Left lung (tissue), 10 donors: Measurements from ENCODE around the gene ZNF780B. TPM values are rescaled to one million over a fixed set of nuclear protein-coding genes. Genes with fewer than 3 reads are reported as not detected.
"Not testable (repeated sequence)": the region's sequence is repeated elsewhere in the genome, so short reads cannot be mapped to it uniquely, and the experiment has no call there.

Source experiments
- ATAC-seq: fragments of 200-7000 bp; cut with Tn5 transposase; one replicate; pipeline ENCODE4 v1.9.1; 2020; ENCODE audit warnings: moderate library complexity
- DNase-seq, 4 donors: peaks; one replicate each; pipeline ENCODE4 v3.0.0-alpha.2; 2013 to 2020
- H3K27ac ChIP-seq, 2 donors: fragments of 200-600 bp; sonication (generic) in 1 of 2; one replicate each; pipeline versions ENCODE4 v1.5.0 to v1.8.0; 2020 to 2021
- H3K27me3 ChIP-seq, 2 donors: fragments of 200-600 bp; sonication (generic) in 1 of 2; one replicate each; pipeline versions ENCODE4 v1.5.0 to v1.8.0; 2020 to 2021
- H3K36me3 ChIP-seq, 2 donors: fragments of 200-600 bp; sonication (generic) in 1 of 2; one replicate each; pipeline versions ENCODE4 v1.5.0 to v1.8.0; 2020 to 2021
- H3K4me1 ChIP-seq, 2 donors: fragments of 200-600 bp; one replicate each; pipeline ENCODE4 v1.8.0; 2021
- H3K4me3 ChIP-seq, 2 donors: fragments of 200-600 bp; sonication (generic) in 1 of 2; one replicate each; pipeline versions ENCODE4 v1.5.0 to v1.8.0; 2020 to 2021; ENCODE audit warnings: mild to moderate bottlenecking in 1 of 2
- H3K9me3 ChIP-seq, 2 donors: fragments of 200-600 bp; sonication (generic) in 1 of 2; one replicate each; pipeline versions ENCODE4 v1.5.0 to v1.8.0; 2020 to 2021
- intact Hi-C, 2 donors: fragments of 100-400 bp; cut with DNase I; formaldehyde crosslinking; loops; one replicate each; pipeline versions ENCODE4 v1.11.2 to v1.14.2; 2022
- polyA plus RNA-seq, 6 donors: library from polyadenylated mRNA; unstranded; fragments of 120-200 nt; gene quantifications; one replicate each; pipeline ENCODE4 v1.2.1, GENCODE V29; 2013; ENCODE audit not compliant: insufficient read length in 6 of 6
- total RNA-seq, 2 donors: library from RNA; stranded (reverse); fragmentation: NEBNext Ultra II Directional; extraction: Animal tissue kit (Norgen Biotek cat#: 25700); gene quantifications; one replicate each; pipeline ENCODE4 v1.2.1, GENCODE V29; 2021
- TF ChIP-seq, protein P1 (sequence below), 2 donors: fragments of 200-600 bp; sonication (generic) in 1 of 2; IDR thresholded peaks; one replicate each; pipeline versions ENCODE4 v1.5.0 to v1.8.0; 2021; ENCODE audit warnings: antibody characterized with exemption in 2 of 2
- donor health status: DM: no; HTN: yes; CAD: no.
- donor health status: DM: no; HTN: no; CAD: no.

Gene ZNF780B
- total and polyA plus RNA-seq, 8 donors = 17.0 to 41.3 (median 31.5) TPM

DNA sequence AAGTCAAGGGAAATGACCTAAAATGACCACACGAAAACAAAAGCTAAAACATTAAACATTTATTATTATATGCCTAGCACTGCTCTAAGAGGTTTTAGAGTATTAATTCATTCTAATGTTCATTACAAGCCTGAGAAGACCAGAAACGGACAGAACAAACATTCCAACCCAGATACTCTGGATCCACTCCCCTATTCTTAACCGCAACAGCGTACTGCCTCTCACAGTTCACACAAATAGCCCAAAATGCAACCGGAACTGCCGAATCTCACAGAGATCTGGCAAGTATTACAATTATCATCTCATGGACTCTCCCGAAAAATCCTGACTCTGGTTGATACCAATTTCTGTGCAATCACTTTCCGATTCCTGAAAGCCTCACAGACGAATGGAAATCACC, 1.4 kb downstream of the ZNF780B start:
- TF ChIP-seq, protein P1, sequence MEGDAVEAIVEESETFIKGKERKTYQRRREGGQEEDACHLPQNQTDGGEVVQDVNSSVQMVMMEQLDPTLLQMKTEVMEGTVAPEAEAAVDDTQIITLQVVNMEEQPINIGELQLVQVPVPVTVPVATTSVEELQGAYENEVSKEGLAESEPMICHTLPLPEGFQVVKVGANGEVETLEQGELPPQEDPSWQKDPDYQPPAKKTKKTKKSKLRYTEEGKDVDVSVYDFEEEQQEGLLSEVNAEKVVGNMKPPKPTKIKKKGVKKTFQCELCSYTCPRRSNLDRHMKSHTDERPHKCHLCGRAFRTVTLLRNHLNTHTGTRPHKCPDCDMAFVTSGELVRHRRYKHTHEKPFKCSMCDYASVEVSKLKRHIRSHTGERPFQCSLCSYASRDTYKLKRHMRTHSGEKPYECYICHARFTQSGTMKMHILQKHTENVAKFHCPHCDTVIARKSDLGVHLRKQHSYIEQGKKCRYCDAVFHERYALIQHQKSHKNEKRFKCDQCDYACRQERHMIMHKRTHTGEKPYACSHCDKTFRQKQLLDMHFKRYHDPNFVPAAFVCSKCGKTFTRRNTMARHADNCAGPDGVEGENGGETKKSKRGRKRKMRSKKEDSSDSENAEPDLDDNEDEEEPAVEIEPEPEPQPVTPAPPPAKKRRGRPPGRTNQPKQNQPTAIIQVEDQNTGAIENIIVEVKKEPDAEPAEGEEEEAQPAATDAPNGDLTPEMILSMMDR (IDR thresholded peaks at IDR 0.05) = no peak
- peaks cover 0 to 21% of the 10 kb centered on the region in 2 donors for H3K9me3 ChIP-seq
- no peak overlapping the region for H3K27ac ChIP-seq
- intact Hi-C loops = no loop called here
- ATAC-seq = no peak
- no peaks in the 10 kb centered on the region for H3K27me3 ChIP-seq
- peaks cover 0 to 10% of the 10 kb centered on the region in 2 donors for H3K36me3 ChIP-seq
- peaks cover 0 to 15% of the 10 kb centered on the region in 2 donors for H3K4me1 ChIP-seq
- H3K4me3 ChIP-seq = peak overlapping the region in 1 of 2 donors; percentile 78
- DNase-seq = no peak

DNA sequence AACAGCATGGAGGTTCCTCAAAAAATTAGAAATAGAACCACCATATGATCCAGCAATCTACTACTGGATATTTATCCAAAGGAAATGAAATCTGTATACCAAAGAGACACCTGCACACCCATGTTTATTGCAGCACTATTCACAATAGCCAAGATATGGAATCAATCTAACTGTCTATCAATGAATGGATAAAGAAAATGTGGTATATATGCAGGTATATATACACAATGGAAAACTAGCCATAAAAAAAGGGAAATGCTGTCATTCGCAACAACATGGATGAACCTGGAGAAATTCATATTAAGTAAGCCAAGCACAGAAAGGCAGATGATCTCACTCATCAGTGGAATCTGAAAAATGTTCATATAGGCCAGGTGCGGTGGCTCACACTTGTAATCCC, 2.5 kb downstream of the ZNF780B start:
- no peak overlapping the region for H3K4me3 ChIP-seq

DNA sequence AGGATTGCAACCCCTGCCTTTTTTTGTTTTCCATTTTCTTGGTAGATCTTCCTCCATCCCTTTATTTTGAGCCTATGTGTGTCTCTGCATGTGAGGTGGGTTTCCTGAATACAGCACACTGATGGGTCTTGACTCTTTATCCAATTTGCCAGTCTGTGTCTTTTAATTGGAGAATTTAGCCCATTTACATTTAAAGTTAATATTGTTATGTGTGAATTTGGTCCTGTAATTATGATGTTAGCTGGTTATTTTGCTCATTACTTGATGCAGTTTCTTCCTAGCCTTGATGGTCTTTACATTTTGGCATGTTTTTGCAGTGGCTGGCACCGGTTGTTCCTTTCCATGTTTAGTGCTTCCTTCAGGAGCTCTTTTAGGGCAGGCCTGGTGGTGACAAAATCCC, 14.3 kb downstream of the ZNF780B start:
- intact Hi-C loops, H3K27ac ChIP-seq, H3K4me3 ChIP-seq, H3K27me3 ChIP-seq, H3K4me1 ChIP-seq, ATAC-seq, DNase-seq: not testable (repeated sequence)
- Histone ChIP-seq H3K9me3 (peaks cover 0 to 58% of the 10 kb centered on the region in 2 donors), H3K36me3 (peaks cover 0 to 38% of the 10 kb centered on the region in 2 donors)

More for the DNA sequence above, 2.5 kb downstream of the ZNF780B start:
- Histone ChIP-seq H3K36me3 (peaks cover 0 to 21% of the 10 kb centered on the region in 2 donors), H3K27me3 (no peaks in the 10 kb centered on the region), H3K9me3 (peaks cover 0 to 10% of the 10 kb centered on the region in 2 donors), H3K27ac (no peak overlapping the region), H3K4me1 (peaks cover 0 to 15% of the 10 kb centered on the region in 2 donors)
- TF ChIP-seq, protein P1 (IDR thresholded peaks at IDR 0.05) = no peak
- no peak for ATAC-seq
- no peak for DNase-seq
- intact Hi-C loops = no loop called here

DNA sequence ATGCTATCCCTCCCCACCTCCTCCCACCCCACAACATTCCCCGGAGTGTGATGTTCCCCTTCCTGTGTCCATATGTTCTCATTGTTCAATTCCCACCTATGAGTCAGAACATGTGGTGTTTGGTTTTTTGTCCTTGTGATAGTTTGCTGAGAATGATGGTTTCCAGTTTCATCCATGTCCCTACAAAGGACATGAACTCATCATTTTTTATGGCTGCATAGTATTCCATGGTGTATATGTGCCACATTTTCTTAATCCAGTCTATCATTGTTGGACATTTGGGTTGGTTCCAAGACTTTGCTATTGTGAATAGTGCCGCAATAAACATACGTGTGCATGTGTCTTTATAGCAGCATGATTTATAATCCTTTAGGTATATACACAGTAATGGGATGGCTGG, 18.0 kb downstream of the ZNF780B start:
- DNase-seq, H3K27ac ChIP-seq, H3K4me1 ChIP-seq, ATAC-seq, H3K27me3 ChIP-seq, H3K4me3 ChIP-seq, intact Hi-C loops: not testable (repeated sequence)
- Histone ChIP-seq H3K9me3 (peaks cover 7 to 65% of the 10 kb centered on the region in 2 donors), H3K36me3 (peaks cover 0 to 13% of the 10 kb centered on the region in 2 donors)

DNA sequence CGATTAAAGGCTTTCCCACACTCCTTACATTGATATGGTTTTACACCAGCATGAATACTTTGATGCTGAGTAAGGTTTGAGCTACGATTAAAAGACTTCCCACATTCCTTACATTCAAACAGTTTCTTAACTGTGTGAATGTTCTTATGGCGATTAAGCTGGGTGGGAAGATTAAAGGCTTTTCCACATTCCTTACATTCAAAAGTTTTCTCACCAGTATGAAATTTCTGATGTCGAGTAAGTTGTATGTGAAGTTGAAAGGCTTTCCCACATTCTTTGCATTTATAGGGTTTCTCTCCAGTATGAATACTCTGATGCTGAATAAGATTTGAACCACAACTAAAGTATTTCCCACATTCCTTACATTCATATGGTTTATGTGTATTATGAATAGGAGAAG, 20.0 kb downstream of the ZNF780B start:
- no peak for ATAC-seq
- no peak for DNase-seq
- no peaks in the 10 kb centered on the region for H3K4me1 ChIP-seq
- TF ChIP-seq, protein P1 (IDR thresholded peaks at IDR 0.05) = no peak
- H3K27ac ChIP-seq = no peak overlapping the region
- H3K4me3 ChIP-seq = no peak overlapping the region
- intact Hi-C loops = no loop called here
- no peaks in the 10 kb centered on the region for H3K27me3 ChIP-seq
- peaks cover 0 to 12% of the 10 kb centered on the region in 2 donors for H3K36me3 ChIP-seq
- H3K9me3 ChIP-seq = peaks cover 16 to 78% of the 10 kb centered on the region in 2 donors

DNA sequence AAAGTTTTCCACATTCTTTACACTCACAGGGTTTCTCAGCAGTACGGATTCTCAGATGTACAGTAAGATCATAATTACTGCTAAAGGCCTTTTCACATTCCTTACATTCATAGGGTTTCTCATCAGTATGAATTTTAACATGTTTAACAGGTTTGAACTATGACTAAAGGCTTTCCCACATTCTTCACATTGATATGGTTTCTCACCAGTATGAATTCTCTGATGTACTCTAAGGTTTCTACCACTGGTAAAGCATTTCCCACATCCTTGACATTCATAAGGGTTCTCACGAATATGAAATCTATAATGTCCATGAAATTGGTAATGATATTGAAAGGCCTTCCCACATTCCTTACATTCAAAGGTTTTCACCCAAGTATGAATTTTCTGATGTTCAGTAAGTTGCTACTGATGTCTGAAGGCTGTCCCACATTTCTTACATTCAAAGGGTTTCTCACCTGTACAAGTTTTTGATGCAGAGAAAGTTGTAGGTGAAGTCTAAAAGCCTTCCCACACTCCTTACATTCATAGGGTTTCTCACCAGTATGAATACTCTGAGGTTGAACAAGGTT, 22.0 kb downstream of the ZNF780B start:
- Histone ChIP-seq H3K9me3 (peaks cover 16 to 92% of the 10 kb centered on the region in 2 donors), H3K27ac (no peak overlapping the region), H3K36me3 (peaks cover 0 to 12% of the 10 kb centered on the region in 2 donors), H3K27me3 (no peaks in the 10 kb centered on the region), H3K4me1 (no peaks in the 10 kb centered on the region), H3K4me3 (no peak overlapping the region)
- no peak for DNase-seq
- no peak for ATAC-seq
- intact Hi-C loops = no loop called here
- TF ChIP-seq, protein P1 (IDR thresholded peaks at IDR 0.05) = no peak
